ENCODE measurements around the gene EPHA6.
"Not testable (repeated sequence)": the region's sequence is repeated elsewhere in the genome, so short reads cannot be mapped to it uniquely, and the experiment has no call there.

Gene EPHA6

DNA sequence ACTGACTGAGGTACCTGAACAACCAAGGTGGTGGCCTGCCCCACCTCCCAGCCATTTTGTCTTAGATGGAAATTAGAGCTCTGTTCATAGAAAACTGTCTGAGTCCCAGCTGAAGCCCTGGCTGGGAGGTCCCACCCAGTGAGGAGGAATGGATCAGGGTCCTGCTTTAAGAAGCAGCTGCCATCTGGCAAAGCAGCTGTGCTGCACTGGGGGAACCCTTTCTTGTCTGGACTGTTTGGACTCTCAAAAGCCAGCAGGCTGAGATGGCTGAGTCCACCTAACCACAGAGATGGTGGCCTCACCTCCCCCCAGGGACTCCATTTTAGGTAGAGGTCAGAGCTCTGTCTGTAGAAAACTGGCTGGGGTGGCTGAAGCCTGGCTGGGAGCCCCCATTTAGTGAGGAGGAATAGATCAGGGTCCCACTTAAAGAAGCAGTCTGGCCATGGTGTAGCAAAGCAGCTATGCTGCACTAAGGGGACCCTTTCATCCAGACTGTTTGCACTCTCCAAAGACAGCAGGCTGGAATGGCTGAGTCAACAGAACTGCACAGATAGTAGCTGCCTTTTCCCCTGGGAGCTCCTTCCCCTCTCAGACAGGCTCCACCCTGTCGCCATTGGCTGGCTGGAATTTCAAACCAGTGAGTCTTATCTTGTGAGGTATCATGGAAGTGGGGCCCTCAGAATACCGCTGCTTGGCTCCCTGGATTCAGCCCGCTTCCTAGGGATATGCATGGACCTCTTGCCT is 116.9 kb downstream of the EPHA6 start:
- no peak for DNase-seq

DNA sequence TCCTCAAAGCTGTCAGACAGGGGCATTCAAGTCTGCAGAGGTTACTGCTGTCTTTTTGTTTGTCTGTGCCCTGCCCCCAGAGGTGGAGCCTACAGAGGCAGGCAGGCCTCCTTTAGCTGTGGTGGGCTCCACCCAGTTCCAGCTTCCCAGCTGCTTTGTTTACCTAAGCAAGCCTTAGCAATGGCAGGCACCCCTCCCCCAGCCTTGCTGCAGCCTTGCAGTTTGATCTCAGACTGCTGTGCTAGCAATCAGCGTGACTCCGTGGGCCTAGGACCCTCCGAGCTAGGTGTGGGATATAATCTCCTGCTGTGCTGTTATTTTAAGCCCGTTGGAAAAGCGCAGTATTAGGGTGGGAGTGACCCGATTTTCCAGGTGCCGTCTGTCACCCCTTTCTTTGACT is 127.7 kb downstream of the EPHA6 start:
- not testable (repeated sequence) for DNase-seq

- no peak for DNase-seq
Measured at GRCh38 chr3:96958856-96959255, 144.5 kb downstream of the EPHA6 start.

DNA sequence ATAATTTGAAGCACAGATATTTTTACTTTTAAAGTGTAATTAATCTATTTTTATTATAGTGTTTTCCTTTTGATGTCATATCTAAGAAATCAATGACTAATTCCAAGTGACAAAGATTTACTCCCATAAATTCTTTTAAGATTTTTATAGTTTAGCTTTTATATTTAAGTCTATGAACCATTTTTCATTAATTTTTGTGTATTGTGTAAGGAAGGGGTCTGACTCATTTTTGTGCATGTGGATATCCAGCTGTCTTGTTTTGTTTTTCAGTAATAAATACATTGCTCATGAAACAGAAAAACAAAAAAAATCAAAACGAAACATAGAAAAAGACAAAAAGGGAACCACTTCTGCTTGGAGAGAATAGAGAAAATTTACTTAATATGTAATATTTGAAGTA is 145.1 kb downstream of the EPHA6 start:
- DNase-seq, result no peak

DNA sequence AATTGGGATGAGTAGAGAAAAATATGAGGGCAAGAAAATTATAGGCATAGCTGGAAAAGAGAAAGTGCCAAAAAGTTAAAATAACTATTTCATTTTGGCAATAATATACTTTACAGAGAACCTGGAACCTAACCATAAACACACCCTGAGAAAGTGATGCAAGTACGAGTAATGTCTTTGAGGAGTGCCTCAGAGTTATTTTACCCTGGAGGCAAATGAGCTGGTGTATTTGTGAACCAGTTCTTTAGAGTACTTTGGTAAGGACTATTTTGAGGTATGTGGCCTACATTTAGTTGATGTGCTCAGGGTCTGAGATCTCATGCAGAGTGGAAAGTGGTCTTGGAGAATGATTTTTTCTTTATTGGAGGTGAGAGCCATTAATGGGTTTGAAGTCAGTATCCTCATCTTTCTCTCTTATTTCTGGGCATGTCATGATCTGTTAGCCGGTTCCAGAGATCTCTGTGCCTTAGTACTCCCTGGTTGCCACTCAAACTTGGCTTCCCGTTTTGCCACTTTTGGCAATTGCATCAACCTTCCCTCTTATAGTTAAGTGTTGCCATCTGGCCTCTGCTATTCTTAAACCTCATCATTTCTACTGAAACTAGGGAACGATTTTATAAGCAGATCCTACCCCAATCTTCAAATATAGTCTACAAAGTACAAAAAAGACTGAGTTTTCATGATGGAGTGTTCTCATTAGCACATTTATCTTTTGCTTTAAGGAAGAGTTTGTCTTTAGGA is 145.7 kb downstream of the EPHA6 start:
- no peak for DNase-seq

DNA sequence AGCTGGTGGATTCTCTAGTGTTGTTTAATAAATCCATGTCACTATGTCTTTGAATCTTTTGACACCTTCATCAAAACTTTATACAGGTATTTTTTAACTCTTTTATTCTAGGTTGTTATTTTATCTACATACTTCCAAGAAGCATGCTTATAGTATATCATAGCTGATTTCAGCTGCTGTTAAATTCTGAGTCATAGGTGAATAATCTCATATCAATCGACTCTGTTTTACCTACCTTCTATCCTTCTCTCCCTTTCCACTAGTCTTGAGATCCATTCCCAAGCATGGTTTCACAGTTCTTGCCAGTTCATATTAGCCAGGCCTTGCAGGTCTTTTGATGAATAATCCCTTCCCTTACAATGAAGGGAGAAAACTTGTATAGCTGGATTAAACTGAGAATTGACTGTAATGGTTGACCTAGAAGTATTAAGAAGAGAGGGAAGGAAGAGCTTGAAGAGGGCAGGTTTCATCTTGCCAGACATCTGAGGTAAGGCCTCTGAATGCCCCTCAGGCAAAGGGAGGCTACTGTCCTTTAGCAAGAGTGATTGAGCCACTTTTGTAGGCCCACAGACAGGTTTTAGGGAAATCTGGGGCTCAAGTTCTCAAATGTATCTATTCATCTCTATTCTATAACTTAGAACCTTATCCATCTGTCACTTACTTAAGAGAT is 146.4 kb downstream of the EPHA6 start:
- no peak for DNase-seq

- no peak for DNase-seq
Measured at GRCh38 chr3:96961576-96961975, 147.2 kb downstream of the EPHA6 start.

DNA sequence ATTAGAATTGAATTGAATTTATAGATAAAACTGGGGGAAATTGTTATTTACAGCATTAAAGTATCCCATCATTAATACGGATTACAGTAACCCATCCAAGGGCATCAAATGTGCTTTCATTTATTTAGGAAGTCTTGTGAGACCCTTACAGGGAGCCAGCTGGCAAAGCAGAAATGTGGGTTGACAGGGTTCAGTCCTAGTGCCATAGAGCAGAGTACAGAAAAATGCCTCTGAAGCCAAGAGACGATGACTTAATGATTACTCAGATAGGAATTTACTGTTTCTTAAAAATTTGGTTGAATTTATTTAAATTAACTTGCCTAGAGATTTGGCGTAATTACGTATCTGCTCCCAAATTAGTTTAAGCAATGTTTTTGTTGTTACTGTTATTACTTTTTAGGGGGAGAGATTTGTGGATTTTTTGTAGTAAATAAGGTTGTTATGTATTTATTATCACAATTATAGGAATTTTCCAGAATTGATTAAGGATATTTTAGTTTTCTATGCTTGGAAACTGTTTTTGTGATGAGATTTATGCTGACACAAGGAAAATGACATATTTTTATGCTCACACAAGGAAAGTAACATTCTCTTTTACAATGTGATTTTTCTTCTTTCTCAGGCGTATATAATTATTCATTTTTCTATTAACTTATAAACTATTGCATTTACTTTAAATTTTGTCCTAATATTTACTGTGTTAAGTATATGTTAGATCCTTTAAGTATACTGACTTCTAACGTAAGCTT is 152.0 kb downstream of the EPHA6 start:
- DNase-seq, result no peak

- no peak for DNase-seq
Measured at GRCh38 chr3:96970211-96970610, 155.8 kb downstream of the EPHA6 start.

GRCh38 chr3:96977671-96978070 is 163.3 kb downstream of the EPHA6 start:
- DNase-seq, result no peak

- DNase-seq, result not testable (repeated sequence)
Measured at GRCh38 chr3:96983716-96984115, 169.3 kb downstream of the EPHA6 start.

GRCh38 chr3:96986241-96986640 is 171.8 kb downstream of the EPHA6 start:
- DNase-seq, result no peak

GRCh38 chr3:96991231-96991630 is 176.8 kb downstream of the EPHA6 start:
- no peak for DNase-seq

- no peak for DNase-seq
Measured at GRCh38 chr3:96991800-96992365, 177.5 kb downstream of the EPHA6 start.

- DNase-seq, result no peak
Measured at GRCh38 chr3:96994988-96995387, 180.6 kb downstream of the EPHA6 start.

GRCh38 chr3:96996009-96996408 is 181.6 kb downstream of the EPHA6 start:
- DNase-seq, result no peak

DNA sequence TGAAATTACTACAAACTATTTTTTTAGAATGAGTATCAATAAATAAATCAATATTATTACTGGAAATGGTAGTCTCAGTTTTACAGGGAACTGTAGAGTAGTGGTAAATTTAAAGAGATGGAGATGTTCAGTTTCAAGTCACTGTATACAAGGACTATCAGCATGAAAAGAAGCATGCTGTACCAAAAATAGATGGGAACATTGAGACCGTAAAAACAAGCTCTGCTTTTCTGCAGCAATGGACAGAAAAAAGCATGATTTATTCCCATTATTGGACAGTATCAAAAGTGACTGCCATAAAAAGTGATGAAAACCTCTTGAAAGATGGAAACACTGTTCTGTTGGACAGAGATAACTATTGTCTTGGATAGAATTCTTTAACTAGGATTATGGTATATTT is 187.2 kb downstream of the EPHA6 start:
- DNase-seq, result no peak

- DNase-seq, result no peak
Measured at GRCh38 chr3:97009427-97010019, 195.1 kb downstream of the EPHA6 start.

- DNase-seq, result no peak
Measured at GRCh38 chr3:97010881-97011657, 196.7 kb downstream of the EPHA6 start.

DNA sequence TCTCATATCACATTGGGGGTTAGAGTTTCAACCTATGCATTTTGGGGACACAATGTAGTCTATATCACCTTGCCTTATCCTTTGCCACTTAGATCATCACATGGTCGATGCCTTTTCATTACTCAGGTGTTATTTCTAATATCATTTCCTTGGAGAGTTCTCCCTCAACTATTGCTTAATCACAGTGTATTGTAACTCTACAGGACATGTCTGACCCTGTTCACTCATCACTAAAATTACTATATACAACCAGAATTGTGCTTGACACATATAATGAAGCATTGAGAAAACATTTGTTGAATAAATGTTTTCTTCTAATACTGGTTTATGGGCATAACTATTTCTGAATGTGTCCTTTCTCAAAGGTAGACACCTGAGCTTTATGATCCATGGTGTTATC is 207.4 kb downstream of the EPHA6 start:
- DNase-seq, result no peak

- DNase-seq, result not testable (repeated sequence)
Measured at GRCh38 chr3:97025612-97026011, 211.2 kb downstream of the EPHA6 start.

DNA sequence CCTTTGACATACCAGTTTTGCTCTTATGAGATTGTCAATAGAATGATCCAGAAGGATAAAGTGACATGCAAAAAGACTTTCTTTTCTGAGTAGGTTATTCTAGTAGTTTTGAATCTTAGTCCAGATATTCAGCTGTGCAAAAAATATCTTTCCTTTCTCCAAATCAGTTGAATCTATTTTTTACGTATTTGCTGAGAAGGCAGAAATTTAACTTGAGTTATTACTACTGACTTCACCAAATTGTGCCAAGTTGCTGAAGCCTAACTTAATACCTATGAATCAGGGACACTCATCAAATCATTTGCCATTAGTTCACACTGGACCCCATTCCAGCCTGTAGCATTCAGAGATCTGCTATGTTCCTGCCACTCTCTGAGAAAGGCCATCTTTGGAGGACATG is 215.6 kb downstream of the EPHA6 start:
- no peak for DNase-seq
